ENCODE measurements around the gene CELA1.

DNA sequence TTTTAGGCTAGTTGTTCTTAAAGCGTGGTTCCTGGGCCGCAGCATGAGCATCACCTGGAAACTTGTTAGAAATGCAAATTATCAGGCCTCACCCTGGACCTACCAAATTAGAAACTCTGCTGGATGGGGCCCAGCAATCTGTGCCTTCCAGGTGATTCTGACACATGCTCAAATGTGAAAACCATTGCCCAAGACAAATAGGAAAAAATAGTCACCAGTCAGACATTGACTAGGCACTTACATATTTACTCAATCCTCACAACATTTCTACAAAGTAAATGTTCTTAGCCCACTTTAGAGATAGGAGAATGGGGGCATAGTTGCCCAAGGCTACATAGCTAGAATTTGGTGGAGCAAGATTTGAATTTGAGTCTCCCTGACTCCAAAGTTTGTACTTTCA is 3.3 kb downstream of the CELA1 start:
- TF ChIP-seq POLR2AphosphoS5 (IDR thresholded peaks at IDR 0.05; ENCODE audit: low read depth, low read length): no peak
- TF ChIP-seq POLR2A (IDR thresholded peaks at IDR 0.05; ENCODE audit: low read depth, low read length): no peak
- TF ChIP-seq TAF1 (IDR thresholded peaks at IDR 0.05; ENCODE audit: borderline replicate concordance, low read depth, low read length): no peak
